Panc1 (cell line): Measurements from ENCODE around the gene ZSCAN20.

Experiments used
- POLR2AphosphoS5 ChIP-seq: IDR thresholded peaks from 2 replicates; pipeline ENCODE4 v1.6.1; 2012; ENCODE audit warnings: mild to moderate bottlenecking, low read depth, low read length, moderate library complexity
- SIN3A ChIP-seq: IDR thresholded peaks from 2 replicates; pipeline ENCODE4 v1.6.1; 2012; ENCODE audit warnings: low read depth, mild to moderate bottlenecking, low read length, moderate library complexity, borderline replicate concordance; ENCODE audit not compliant: insufficient read depth
- TF ChIP-seq, protein P1 (sequence below), 2 experiments: IDR thresholded peaks; 2 replicates each; pipeline ENCODE4 v1.6.1; 2011 to 2012; ENCODE audit warnings: low read depth in 2 of 2, control low read depth in 1 of 2, low read length in 1 of 2, mild to moderate bottlenecking in 1 of 2, moderate library complexity in 1 of 2; ENCODE audit not compliant: insufficient read depth in 1 of 2
- TF ChIP-seq, protein P2 (sequence below): fragments of 450-650 bp; IDR thresholded peaks from 2 replicates; pipeline ENCODE4 v1.5.1; 2017; ENCODE audit warnings: mild to moderate bottlenecking

DNA sequence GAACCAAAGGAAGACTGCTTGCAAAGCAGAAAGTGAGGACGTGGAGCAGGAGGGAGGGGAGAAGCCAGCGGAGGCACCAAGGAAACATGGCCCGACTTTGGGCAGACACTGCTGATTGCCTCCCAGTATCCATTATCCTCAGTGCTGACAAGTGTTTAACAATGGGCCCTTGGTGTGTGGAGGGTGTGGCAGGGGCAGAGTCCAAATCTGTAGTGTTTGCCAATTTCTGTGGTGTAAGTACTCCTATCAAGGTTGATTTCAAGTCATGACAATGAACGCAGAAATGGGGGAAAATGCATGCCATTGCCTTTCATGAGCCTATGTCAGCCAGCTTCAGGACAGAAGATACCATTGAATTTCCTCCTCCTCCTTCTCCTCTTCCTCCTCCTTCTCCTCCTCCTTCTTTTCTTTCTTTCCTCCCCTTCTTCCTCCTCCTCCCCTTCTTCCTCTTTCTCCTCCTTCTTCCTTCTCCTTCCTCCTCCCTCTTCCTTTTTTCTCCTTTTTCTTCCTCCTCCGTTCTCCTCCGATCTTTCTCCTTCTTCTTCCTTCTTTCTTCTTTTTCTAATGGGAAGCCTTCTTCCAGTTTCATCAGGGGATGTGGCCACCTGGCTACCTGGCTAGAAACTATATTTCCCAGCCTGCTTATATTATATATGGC lies 31.2 kb upstream of the ZSCAN20 start:
- TF ChIP-seq, protein P1, sequence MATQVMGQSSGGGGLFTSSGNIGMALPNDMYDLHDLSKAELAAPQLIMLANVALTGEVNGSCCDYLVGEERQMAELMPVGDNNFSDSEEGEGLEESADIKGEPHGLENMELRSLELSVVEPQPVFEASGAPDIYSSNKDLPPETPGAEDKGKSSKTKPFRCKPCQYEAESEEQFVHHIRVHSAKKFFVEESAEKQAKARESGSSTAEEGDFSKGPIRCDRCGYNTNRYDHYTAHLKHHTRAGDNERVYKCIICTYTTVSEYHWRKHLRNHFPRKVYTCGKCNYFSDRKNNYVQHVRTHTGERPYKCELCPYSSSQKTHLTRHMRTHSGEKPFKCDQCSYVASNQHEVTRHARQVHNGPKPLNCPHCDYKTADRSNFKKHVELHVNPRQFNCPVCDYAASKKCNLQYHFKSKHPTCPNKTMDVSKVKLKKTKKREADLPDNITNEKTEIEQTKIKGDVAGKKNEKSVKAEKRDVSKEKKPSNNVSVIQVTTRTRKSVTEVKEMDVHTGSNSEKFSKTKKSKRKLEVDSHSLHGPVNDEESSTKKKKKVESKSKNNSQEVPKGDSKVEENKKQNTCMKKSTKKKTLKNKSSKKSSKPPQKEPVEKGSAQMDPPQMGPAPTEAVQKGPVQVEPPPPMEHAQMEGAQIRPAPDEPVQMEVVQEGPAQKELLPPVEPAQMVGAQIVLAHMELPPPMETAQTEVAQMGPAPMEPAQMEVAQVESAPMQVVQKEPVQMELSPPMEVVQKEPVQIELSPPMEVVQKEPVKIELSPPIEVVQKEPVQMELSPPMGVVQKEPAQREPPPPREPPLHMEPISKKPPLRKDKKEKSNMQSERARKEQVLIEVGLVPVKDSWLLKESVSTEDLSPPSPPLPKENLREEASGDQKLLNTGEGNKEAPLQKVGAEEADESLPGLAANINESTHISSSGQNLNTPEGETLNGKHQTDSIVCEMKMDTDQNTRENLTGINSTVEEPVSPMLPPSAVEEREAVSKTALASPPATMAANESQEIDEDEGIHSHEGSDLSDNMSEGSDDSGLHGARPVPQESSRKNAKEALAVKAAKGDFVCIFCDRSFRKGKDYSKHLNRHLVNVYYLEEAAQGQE (IDR thresholded peaks at IDR 0.05; ENCODE audit: insufficient read depth in 1 of 2, low read depth in 2 of 2, low read length in 1 of 2) = no peak
- TF ChIP-seq POLR2AphosphoS5 (no peak), SIN3A (no peak)
- TF ChIP-seq, protein P2, sequence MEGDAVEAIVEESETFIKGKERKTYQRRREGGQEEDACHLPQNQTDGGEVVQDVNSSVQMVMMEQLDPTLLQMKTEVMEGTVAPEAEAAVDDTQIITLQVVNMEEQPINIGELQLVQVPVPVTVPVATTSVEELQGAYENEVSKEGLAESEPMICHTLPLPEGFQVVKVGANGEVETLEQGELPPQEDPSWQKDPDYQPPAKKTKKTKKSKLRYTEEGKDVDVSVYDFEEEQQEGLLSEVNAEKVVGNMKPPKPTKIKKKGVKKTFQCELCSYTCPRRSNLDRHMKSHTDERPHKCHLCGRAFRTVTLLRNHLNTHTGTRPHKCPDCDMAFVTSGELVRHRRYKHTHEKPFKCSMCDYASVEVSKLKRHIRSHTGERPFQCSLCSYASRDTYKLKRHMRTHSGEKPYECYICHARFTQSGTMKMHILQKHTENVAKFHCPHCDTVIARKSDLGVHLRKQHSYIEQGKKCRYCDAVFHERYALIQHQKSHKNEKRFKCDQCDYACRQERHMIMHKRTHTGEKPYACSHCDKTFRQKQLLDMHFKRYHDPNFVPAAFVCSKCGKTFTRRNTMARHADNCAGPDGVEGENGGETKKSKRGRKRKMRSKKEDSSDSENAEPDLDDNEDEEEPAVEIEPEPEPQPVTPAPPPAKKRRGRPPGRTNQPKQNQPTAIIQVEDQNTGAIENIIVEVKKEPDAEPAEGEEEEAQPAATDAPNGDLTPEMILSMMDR = no peak
